Ramos (cell line): ENCODE measurements around the gene NUDT3.
"Not testable (repeated sequence)": the region's sequence is repeated elsewhere in the genome, so short reads cannot be mapped to it uniquely, and the experiment has no call there.

Experiments used
- in situ Hi-C: fragments of 300-500 bp; cut with MboI; formaldehyde crosslinking; loops from one replicate; pipeline ENCODE4 v1.14.3; 2022; ENCODE audit warnings: low sequenced_read_pairs; ENCODE audit not compliant: unreplicated experiment

NUDT3 gene

GRCh38 chr6:34373511-34373910 is 19.0 kb downstream of the NUDT3 start:
- in situ Hi-C loops: no loop called here

DNA sequence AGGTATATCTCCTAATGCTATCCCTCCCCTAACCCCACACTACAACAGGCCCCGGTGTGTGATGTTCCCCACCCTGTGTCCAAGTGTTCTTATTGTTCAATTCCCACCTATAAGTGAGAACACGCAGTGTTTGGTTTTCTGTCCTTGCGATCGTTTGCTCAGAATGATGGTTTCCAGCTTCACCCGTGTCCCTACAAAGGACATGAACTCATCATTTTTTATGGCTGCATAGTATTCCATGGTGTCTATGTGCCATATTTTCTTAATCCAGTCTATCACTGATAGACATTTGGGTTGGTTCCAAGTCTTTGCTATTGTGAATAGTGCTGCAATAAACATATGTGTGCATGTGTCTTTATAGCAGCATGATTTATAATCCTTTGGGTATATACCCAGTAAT is 20.6 kb downstream of the NUDT3 start:
- in situ Hi-C loops: not testable (repeated sequence)

DNA sequence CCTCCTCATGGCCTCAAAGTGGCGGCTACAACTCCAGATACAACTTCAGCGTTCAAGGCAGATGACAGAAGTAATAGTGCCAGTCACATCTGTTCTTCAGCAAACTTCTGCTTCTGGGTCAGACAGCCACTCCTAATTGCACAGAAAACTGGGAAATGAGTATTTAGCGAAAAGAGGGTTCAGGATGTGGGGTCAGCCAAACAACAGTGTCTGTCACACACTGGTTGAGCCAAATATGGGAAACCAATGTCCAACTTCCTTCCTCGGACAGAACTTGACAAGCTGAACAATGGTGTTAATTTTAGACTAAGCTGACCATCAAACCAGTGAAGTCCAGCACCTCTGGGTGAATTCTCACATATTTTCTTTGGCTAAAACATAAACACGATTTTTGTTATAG is 22.1 kb downstream of the NUDT3 start:
- in situ Hi-C loops: no loop called here

DNA sequence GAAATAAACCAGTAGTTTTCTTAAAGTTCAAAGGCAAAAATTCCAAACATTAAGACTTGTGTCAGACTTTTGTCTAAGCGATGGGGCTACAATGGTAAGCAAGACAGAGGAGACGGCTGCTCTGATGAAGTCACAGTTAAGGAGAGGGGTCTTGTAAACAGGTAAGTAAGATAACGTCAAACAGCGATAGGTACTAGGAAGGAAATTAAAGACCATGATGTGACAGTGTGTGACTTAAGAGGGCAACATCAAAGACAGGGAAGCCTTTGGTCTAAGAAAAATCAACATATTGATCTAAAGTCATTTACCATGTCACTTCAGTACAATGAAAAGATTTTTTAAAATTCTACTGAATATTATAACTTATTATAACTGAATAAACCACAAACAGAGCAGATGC is 23.1 kb downstream of the NUDT3 start:
- in situ Hi-C loops: no loop called here

DNA sequence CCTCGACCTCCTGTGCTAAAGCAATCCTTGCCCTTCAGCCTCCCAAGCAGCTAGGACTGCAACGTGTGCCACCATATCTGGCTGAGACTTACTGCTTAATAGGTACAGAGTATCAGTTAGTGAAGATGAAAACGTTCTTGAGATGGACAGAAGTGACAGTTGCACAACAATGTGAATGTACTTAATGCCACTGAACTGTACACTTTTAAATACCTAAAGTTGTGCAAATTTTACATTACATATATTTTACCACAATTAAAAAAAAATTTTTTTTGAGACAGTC is 25.9 kb downstream of the NUDT3 start:
- in situ Hi-C loops: no loop called here

DNA sequence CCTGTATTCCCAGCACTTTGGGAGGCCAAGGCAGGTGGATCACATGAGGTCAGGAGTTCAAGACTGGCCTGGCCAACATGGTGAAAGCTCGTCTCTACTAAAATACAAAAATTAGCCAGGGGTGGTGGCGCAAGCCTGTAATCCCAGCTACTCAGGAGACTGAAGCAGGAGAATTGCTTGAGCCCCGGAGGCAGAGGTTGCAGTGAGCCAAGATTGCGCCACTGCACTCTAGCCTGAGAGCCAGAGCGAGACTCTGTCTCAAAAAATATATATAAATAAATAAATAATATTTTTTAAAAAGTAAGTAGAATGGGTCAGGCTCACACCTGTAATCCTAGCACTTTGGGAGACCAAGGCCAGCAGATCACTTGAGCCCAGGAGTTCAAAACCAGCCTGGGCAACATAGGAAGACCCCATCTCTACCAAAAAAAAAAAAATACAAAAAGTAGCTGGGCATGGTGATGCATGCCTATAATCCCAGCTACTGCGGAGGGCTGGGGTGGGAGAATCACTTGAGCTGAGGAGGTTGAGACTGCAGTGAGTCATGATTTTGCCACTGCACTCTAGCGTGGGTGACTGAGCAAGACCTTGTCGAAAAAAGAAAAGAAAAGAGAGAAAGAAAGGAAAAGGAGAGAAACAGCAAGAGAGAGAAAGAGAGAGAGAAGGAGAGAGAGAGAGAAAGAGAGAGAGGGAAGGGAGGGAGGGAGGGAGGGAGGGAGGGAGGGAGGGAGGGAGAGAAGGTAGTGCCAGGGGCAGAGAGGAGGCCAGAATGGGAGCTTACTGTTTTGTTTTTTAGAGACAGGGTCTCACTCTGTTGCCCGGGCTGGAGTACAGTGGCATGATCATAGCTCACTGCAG is 26.5 kb downstream of the NUDT3 start:
- in situ Hi-C loops: not testable (repeated sequence)

- in situ Hi-C loops: not testable (repeated sequence)
Observed at GRCh38 chr6:34363681-34364075, 28.8 kb downstream of the NUDT3 start.

GRCh38 chr6:34362909-34363680 is 29.4 kb downstream of the NUDT3 start:
- in situ Hi-C loops: no loop called here

- in situ Hi-C loops: no loop called here
Observed at GRCh38 chr6:34362176-34362575, 30.3 kb downstream of the NUDT3 start.

GRCh38 chr6:34360556-34360955 is 31.9 kb downstream of the NUDT3 start:
- in situ Hi-C loops: no loop called here

DNA sequence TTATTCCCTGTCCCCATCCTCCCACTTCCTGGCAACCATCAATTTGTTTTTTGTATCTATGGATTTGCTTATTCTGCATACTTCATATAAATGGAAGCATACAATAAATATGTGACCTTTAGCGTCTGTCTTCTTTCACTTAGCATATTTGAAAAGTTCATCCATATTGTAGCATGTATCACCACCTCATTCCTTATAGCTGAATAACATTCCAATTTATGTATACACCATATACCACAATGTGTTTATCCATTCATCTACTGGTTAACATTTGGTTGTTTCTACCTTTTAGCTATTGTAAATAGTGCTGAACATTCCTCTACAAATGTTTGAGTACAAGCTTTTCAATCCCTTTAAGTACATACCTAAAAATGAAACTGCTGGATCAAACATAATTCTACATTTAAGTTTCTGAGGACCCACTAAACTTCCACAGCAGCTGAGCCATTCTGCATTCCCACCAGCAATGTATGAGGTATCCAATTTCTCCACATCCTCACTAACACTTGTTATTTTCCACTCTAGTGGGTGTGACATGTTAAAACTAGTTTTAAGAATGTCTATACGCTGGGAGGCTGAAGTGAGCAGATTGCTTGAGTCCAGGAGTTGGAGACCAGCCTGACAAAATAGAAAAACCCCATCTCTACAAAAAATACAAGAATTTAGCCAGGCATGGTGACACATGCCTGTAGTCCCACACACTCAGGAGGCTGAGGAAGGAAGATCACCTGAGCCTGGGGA is 32.9 kb downstream of the NUDT3 start:
- in situ Hi-C loops: no loop called here

GRCh38 chr6:34358389-34358905 is 34.0 kb downstream of the NUDT3 start:
- in situ Hi-C loops: no loop called here

- in situ Hi-C loops: no loop called here
Observed at GRCh38 chr6:34357937-34358336, 34.5 kb downstream of the NUDT3 start.

DNA sequence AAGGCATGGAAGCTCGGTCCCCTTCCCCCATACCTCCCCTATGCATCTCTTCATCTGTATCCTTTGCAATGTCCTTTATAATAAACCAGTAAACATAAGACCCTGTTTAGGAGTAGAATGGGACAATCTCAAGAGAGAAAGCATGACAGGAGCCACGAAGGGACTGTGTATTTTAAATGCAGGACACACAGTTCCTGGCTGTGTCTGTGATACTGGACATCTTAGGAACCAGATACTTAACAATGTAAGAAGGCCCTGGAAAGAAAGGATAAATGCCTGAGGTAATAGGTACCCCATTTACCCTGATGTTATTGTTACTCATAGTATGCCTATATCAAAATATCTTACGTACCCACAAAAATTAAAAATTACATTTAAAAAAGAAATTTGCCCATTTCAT is 36.6 kb downstream of the NUDT3 start:
- in situ Hi-C loops: no loop called here

GRCh38 chr6:34354230-34354629 is 38.2 kb downstream of the NUDT3 start:
- in situ Hi-C loops: not testable (repeated sequence)

- in situ Hi-C loops: not testable (repeated sequence)
Observed at GRCh38 chr6:34353530-34353929, 38.9 kb downstream of the NUDT3 start.

- in situ Hi-C loops: no loop called here
Observed at GRCh38 chr6:34352305-34352937, 40.0 kb downstream of the NUDT3 start.

DNA sequence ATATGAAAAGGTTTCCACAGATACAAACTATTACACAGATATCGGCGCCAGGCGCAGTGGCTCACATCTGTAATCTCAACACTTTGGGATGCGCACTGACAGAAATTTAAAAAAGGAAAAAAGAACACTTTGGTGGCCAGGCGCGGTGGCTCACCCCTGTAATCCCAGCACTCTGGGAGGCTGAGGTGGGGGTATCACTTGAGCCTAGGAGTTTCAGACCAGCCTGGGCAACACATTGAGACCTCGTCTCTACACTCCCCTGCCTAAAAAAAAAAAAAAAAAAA is 41.6 kb downstream of the NUDT3 start:
- in situ Hi-C loops: no loop called here

- in situ Hi-C loops: no loop called here
Observed at GRCh38 chr6:34350137-34350933, 42.1 kb downstream of the NUDT3 start.

DNA sequence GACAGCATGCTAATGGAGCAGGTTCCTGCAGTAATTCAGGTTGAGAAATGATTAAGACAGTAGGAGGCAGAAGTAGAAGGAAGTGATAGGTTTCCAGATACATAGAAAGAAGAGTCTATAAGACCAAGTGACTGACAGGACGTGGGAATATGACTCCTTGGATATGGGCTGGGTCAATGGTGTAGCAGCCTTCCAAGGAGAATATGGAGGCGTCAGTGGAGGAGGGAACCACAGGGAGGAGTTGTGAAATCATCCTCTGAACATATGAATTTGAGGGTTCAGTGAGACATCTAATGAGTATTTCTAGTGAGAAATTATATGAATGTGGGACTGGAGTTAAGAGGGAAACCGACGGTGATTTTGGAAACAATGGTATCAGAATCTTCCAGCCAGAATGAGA is 43.3 kb downstream of the NUDT3 start:
- in situ Hi-C loops: no loop called here
